PC-3 (cell line): ENCODE data around the gene DNAH5.

ENCODE experiments used
- EZH2 ChIP-seq: fragments of 300-600 bp; sonication (generic); IDR thresholded peaks from one replicate; pipeline ENCODE4 v1.6.1; 2017; ENCODE audit warnings: antibody characterized with exemption, mild to moderate bottlenecking, low read length; ENCODE audit not compliant: unreplicated experiment
- TF ChIP-seq, protein P1 (sequence below): fragments of 300-600 bp; sonication (generic); conservative IDR thresholded peaks from 2 replicates; pipeline ENCODE4 v1.5.1; 2017; ENCODE audit warnings: antibody characterized with exemption, low read depth, mild to moderate bottlenecking, low read length

DNA sequence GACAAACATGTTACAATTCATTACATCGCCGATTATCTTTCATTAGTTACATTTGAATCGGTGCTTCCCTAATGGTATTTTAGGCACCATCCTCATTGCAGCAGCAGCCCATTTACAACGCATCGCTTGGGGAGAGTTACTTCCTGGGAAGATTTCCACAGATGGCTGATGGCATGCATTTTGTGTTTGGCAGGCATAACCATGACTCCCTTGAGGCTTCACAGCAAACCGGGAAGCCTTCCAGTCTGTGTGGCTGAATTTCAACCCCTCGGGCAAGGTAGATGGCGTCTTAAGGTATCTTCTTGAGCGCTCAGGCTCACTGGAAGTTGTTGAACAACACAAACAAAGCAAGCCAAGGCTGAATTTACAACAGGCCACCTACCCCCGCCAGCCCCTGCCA, 1.6 kb upstream of the DNAH5 start:
- TF ChIP-seq, protein P1, sequence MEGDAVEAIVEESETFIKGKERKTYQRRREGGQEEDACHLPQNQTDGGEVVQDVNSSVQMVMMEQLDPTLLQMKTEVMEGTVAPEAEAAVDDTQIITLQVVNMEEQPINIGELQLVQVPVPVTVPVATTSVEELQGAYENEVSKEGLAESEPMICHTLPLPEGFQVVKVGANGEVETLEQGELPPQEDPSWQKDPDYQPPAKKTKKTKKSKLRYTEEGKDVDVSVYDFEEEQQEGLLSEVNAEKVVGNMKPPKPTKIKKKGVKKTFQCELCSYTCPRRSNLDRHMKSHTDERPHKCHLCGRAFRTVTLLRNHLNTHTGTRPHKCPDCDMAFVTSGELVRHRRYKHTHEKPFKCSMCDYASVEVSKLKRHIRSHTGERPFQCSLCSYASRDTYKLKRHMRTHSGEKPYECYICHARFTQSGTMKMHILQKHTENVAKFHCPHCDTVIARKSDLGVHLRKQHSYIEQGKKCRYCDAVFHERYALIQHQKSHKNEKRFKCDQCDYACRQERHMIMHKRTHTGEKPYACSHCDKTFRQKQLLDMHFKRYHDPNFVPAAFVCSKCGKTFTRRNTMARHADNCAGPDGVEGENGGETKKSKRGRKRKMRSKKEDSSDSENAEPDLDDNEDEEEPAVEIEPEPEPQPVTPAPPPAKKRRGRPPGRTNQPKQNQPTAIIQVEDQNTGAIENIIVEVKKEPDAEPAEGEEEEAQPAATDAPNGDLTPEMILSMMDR: no peak
- no peak for TF ChIP-seq EZH2
